ENCODE measurements around the gene KIF1B.

The KIF1B gene

GRCh38 chr1:10161541-10162290 is 48.7 kb upstream of the KIF1B start:
- ATAC-seq, result no peak
- TF ChIP-seq OSR1 (CRISPR knock-in tag; IDR thresholded peaks at IDR 0.05) (no peak), ISL1 (CRISPR knock-in tag; IDR thresholded peaks at IDR 0.05) (no peak), ZNF70 (CRISPR knock-in tag; IDR thresholded peaks at IDR 0.05) (no peak), ESRRG (CRISPR knock-in tag; IDR thresholded peaks at IDR 0.05) (no peak), TSHZ2 (CRISPR knock-in tag; IDR thresholded peaks at IDR 0.05) (no peak), ARNTL (CRISPR knock-in tag; IDR thresholded peaks at IDR 0.05; ENCODE audit: borderline replicate concordance, low read depth) (no peak), ZNF565 (CRISPR knock-in tag; conservative IDR thresholded peaks at IDR 0.05; ENCODE audit: low read depth) (no peak), CREB5 (CRISPR knock-in tag; IDR thresholded peaks at IDR 0.05; ENCODE audit: low read depth) (no peak), ZC3H10 (CRISPR knock-in tag; IDR thresholded peaks at IDR 0.05) (no peak), SNAI2 (CRISPR knock-in tag; IDR thresholded peaks at IDR 0.05) (no peak), PATZ1 (CRISPR knock-in tag; IDR thresholded peaks at IDR 0.05; ENCODE audit: borderline replicate concordance) (no peak), RARB (CRISPR knock-in tag; IDR thresholded peaks at IDR 0.05) (no peak), ZFP30 (CRISPR knock-in tag; IDR thresholded peaks at IDR 0.05) (no peak), PPARA (CRISPR knock-in tag; IDR thresholded peaks at IDR 0.05; ENCODE audit: borderline replicate concordance) (no peak), POU6F1 (CRISPR knock-in tag; IDR thresholded peaks at IDR 0.05; ENCODE audit: borderline replicate concordance, low read depth) (no peak), CSDC2 (CRISPR knock-in tag; IDR thresholded peaks at IDR 0.05) (no peak), CSRNP3 (CRISPR knock-in tag; IDR thresholded peaks at IDR 0.05) (no peak), ZNF8 (CRISPR knock-in tag; IDR thresholded peaks at IDR 0.05) (no peak)

- ATAC-seq, result no peak
- TF ChIP-seq ZFP3 (CRISPR knock-in tag; IDR thresholded peaks at IDR 0.05) (no peak), ARNTL (CRISPR knock-in tag; IDR thresholded peaks at IDR 0.05; ENCODE audit: borderline replicate concordance, low read depth) (no peak), ZFP30 (CRISPR knock-in tag; IDR thresholded peaks at IDR 0.05) (no peak), GLIS3 (CRISPR knock-in tag; IDR thresholded peaks at IDR 0.05) (no peak), CREB5 (CRISPR knock-in tag; IDR thresholded peaks at IDR 0.05; ENCODE audit: low read depth) (no peak), BACH2 (CRISPR knock-in tag; IDR thresholded peaks at IDR 0.05; ENCODE audit: borderline replicate concordance) (no peak), PATZ1 (CRISPR knock-in tag; IDR thresholded peaks at IDR 0.05; ENCODE audit: borderline replicate concordance) (no peak), ZNF70 (CRISPR knock-in tag; IDR thresholded peaks at IDR 0.05) (no peak), ESRRG (CRISPR knock-in tag; IDR thresholded peaks at IDR 0.05) (no peak), OSR1 (CRISPR knock-in tag; IDR thresholded peaks at IDR 0.05) (no peak), CSDC2 (CRISPR knock-in tag; IDR thresholded peaks at IDR 0.05) (no peak), TCF4 (CRISPR knock-in tag; IDR thresholded peaks at IDR 0.05; ENCODE audit: borderline replicate concordance) (no peak), PPARA (CRISPR knock-in tag; IDR thresholded peaks at IDR 0.05; ENCODE audit: borderline replicate concordance) (no peak), POU6F1 (CRISPR knock-in tag; IDR thresholded peaks at IDR 0.05; ENCODE audit: borderline replicate concordance, low read depth) (no peak), ISL1 (CRISPR knock-in tag; IDR thresholded peaks at IDR 0.05) (no peak), RARB (CRISPR knock-in tag; IDR thresholded peaks at IDR 0.05) (no peak)
Observed at GRCh38 chr1:10168912-10169514, 41.4 kb upstream of the KIF1B start.

All from SK-N-SH treated with all-trans-retinoic acid at 6 μM for 48 hours (cell line).